Kidney (tissue), 14 donors: ENCODE results near the gene ARAF. TPM values are rescaled to one million over a fixed set of nuclear protein-coding genes. Genes with fewer than 3 reads are reported as not detected.

Experiments used
- DNase-seq, 5 donors: peaks; one replicate each; pipeline ENCODE4 v3.0.0-alpha.2; 2013 to 2020
- FAIRE-seq: peaks from 2 replicates; lab custom pipeline; 2012; peaks lifted over from hg19 to GRCh38; lab: Jason Lieb, UNC
- H3K27ac ChIP-seq, 2 donors: one replicate each; pipeline ENCODE4 v1.7.0; 2013; ENCODE audit warnings: low read depth in 2 of 2, low read length in 2 of 2, inconsistent platforms in 1 of 2
- H3K27me3 ChIP-seq: one replicate; pipeline ENCODE4 v1.7.1; 2013; ENCODE audit warnings: low read length, inconsistent platforms; ENCODE audit not compliant: control insufficient read depth, insufficient read depth
- H3K36me3 ChIP-seq, 3 donors: one replicate each; pipeline versions ENCODE4 v1.7.0 to v1.7.1; 2013; ENCODE audit warnings: low read length in 3 of 3, control low read depth in 1 of 3, inconsistent platforms in 1 of 3; ENCODE audit not compliant: insufficient read depth in 3 of 3, control insufficient read depth in 2 of 3
- H3K4me1 ChIP-seq, 3 donors: one replicate each; pipeline versions ENCODE4 v1.7.0 to v1.7.1; 2013; ENCODE audit warnings: low read length in 3 of 3, inconsistent platforms in 1 of 3, low read depth in 1 of 3; ENCODE audit not compliant: control insufficient read depth in 2 of 3, insufficient read depth in 2 of 3
- H3K4me3 ChIP-seq, 3 donors: one replicate each; pipeline versions ENCODE4 v1.7.0 to v1.8.1; 2013; ENCODE audit warnings: low read length in 3 of 3, control low read depth in 1 of 3, inconsistent platforms in 1 of 3
- H3K9ac ChIP-seq, 3 donors: one replicate each; pipeline versions ENCODE4 v1.7.0 to v1.7.1; 2013; ENCODE audit warnings: low read length in 3 of 3, control low read depth in 1 of 3, inconsistent platforms in 1 of 3
- H3K9me3 ChIP-seq, 3 donors: one replicate each; pipeline versions ENCODE4 v1.7.0 to v1.7.1; 2013; ENCODE audit warnings: low read length in 3 of 3, control low read depth in 1 of 3, inconsistent platforms in 1 of 3; ENCODE audit not compliant: control insufficient read depth in 2 of 3, insufficient read depth in 1 of 3
- CTCF ChIP-seq: IDR thresholded peaks from 3 replicates; pipeline ENCODE4 v1.5.1; 2012; ENCODE audit warnings: mild to moderate bottlenecking, moderate library complexity, borderline replicate concordance; ENCODE audit not compliant: insufficient read depth; ENCODE audit errors: extremely low read depth
- intact Hi-C: fragments of 100-400 bp; cut with DNase I; formaldehyde crosslinking; loops from one replicate; pipeline ENCODE4 v1.11.1; 2022
- polyA plus RNA-seq: library from polyadenylated mRNA; stranded (reverse); fragments of 350-450 nt; fragmentation: Illumina TruSeq; extraction: RNeasy Lipid Tissue Mini Kit (QIAGEN cat#74804); gene quantifications from one replicate; pipeline ENCODE4 v1.2.3, GENCODE V29; 2014; ENCODE audit warnings: low read depth, low replicate concordance; ENCODE audit not compliant: insufficient read depth
- total RNA-seq: library from RNA; stranded (reverse); fragmentation: NEBNext Ultra II Directional; extraction: Animal tissue kit (Norgen Biotek cat#: 25700); gene quantifications from one replicate; pipeline ENCODE4 v1.2.1, GENCODE V29; 2021
- donor health status: control.
- donor health status: control.
- donor health status: control.
- donor health status: control.
- donor health status: control.
- donor health status: DM: yes; HTN: yes; CAD: no.
- donor health status: Normal renal cell carcinoma (clear cell type).

The ARAF gene
- total and polyA plus RNA-seq, 2 donors from 2014 or later = 79.4 to 105 TPM

GRCh38 chrX:47586043-47586787 is 25.2 kb downstream of the ARAF start:
- no peak for DNase-seq
- Histone ChIP-seq H3K9me3 (no peaks in the 10 kb centered on the region), H3K4me3 (no peak overlapping the region), H3K27me3 (no peaks in the 10 kb centered on the region), H3K4me1 (peaks cover 0 to 4% (median 0%) of the 10 kb centered on the region in 3 donors), H3K36me3 (no peaks in the 10 kb centered on the region), H3K9ac (no peak overlapping the region), H3K27ac (no peak overlapping the region)
- FAIRE-seq = no peak
- intact Hi-C loops = no loop called here
- no peak for TF ChIP-seq CTCF

GRCh38 chrX:47587091-47587891 is 26.3 kb downstream of the ARAF start:
- intact Hi-C loops = no loop called here
- H3K9me3 ChIP-seq = no peaks in the 10 kb centered on the region
- no peak overlapping the region for H3K9ac ChIP-seq
- no peaks in the 10 kb centered on the region for H3K27me3 ChIP-seq
- DNase-seq (no peak), FAIRE-seq (no peak)
- no peaks in the 10 kb centered on the region for H3K36me3 ChIP-seq
- no peaks in the 10 kb centered on the region for H3K4me1 ChIP-seq
- no peak overlapping the region for H3K27ac ChIP-seq
- no peak overlapping the region for H3K4me3 ChIP-seq
- no peak for TF ChIP-seq CTCF

- H3K9me3 ChIP-seq = no peaks in the 10 kb centered on the region
- H3K4me1 ChIP-seq = no peaks in the 10 kb centered on the region
- TF ChIP-seq CTCF = no peak
- H3K27ac ChIP-seq = no peak overlapping the region
- H3K9ac ChIP-seq = no peak overlapping the region
- H3K4me3 ChIP-seq = no peak overlapping the region
- DNase-seq = no peak
- FAIRE-seq = no peak
- no peaks in the 10 kb centered on the region for H3K36me3 ChIP-seq
- H3K27me3 ChIP-seq = no peaks in the 10 kb centered on the region
- intact Hi-C loops = no loop called here
These were observed 27.1 kb downstream of the ARAF start for GRCh38 chrX:47587906-47588735.
